Cardiac fibroblast (primary cell): Measurements from ENCODE around the gene MEIOSIN.

Source experiments
- DNase-seq, 2 donors: peaks; one replicate each; pipeline versions ENCODE4 v3.0.0 to v3.0.0-alpha.2; 2010; ENCODE audit warnings: low read depth in 2 of 2
- H3K4me3 ChIP-seq, 2 donors: replicated peaks in 1 of 2; 1 replicate in 1 of 2; 2 replicates in 1 of 2; pipeline ENCODE4 v1.5.1; 2011; ENCODE audit warnings: low read depth in 2 of 2, low read length in 2 of 2, mild to moderate bottlenecking in 2 of 2, moderate library complexity in 1 of 2
- TF ChIP-seq, protein P1 (sequence below): IDR thresholded peaks from one replicate; pipeline ENCODE4 v1.5.1; 2011; ENCODE audit warnings: low read depth, mild to moderate bottlenecking, low read length, inconsistent platforms

The MEIOSIN gene

GRCh38 chr19:45729800-45730290 lies 3.4 kb upstream of the MEIOSIN start:
- peak in 1 of 2 donors; percentile 15 for DNase-seq
- peak overlapping the region; percentile 92 to 94 for H3K4me3 ChIP-seq
- TF ChIP-seq, protein P1, sequence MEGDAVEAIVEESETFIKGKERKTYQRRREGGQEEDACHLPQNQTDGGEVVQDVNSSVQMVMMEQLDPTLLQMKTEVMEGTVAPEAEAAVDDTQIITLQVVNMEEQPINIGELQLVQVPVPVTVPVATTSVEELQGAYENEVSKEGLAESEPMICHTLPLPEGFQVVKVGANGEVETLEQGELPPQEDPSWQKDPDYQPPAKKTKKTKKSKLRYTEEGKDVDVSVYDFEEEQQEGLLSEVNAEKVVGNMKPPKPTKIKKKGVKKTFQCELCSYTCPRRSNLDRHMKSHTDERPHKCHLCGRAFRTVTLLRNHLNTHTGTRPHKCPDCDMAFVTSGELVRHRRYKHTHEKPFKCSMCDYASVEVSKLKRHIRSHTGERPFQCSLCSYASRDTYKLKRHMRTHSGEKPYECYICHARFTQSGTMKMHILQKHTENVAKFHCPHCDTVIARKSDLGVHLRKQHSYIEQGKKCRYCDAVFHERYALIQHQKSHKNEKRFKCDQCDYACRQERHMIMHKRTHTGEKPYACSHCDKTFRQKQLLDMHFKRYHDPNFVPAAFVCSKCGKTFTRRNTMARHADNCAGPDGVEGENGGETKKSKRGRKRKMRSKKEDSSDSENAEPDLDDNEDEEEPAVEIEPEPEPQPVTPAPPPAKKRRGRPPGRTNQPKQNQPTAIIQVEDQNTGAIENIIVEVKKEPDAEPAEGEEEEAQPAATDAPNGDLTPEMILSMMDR = no peak

- peak; percentile 99 to 100 for DNase-seq
- H3K4me3 ChIP-seq = peak within 1 kb of the TSS; percentile 92 to 94
- TF ChIP-seq, protein P1 = no peak
Measured at GRCh38 chr19:45730368-45731288, 2.6 kb upstream of the MEIOSIN start, which contains the start of gene FBXO46. TSS of gene FBXO46 (minus strand) at chr19:45730896. CDS start at chr19:45713495, 17,401 bp downstream.

DNA sequence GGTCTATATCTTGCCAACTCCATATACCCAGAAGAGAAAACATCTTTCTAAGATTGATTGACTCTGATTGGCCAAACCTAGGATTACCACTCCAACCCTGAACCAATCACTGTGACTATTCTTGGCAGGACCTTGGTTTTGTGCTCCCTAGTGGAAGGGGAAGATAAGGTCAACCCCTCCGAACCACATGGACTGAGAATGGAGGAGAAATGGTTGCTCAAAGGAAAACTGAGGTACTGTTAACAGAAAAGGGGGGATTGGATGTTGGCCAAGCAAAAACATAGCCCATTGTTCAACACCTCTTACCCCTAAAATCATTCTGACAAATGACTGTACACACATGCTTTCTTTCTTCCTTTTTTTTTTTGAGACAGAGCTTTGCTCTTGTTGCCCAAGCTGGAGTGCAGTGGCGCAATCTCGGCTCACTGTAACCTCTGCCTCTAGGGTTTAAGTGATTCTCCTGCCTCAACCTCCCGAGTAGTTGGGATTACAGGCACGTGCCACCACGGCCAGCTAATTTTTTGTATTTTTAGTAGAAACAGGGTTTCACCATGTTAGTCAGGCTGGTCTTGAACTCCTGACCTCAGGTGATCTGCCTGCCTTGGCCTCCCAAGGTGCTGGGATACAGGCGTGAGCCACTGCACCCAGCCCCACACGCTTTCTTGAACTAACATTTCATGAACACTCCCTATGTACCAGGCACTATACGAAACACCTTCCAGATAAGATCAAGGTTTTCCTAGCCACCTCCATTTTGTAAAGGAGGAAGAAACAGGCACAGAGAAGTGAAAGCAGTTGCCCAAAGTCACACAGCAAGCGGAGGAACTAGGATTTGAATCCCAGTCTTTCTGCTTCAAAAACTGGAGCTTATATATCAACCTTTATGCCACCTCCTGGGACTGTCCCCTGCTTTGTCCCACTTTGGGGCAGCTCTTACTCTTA lies 6.5 kb downstream of the MEIOSIN start:
- H3K4me3 ChIP-seq = no peak overlapping the region
- TF ChIP-seq, protein P1 = no peak
- peak in 1 of 2 donors; percentile 13 for DNase-seq

GRCh38 chr19:45742969-45743368 lies 9.7 kb downstream of the MEIOSIN start:
- no peak overlapping the region for H3K4me3 ChIP-seq
- DNase-seq = no peak
- TF ChIP-seq, protein P1 = no peak

GRCh38 chr19:45745606-45746005 lies 12.4 kb downstream of the MEIOSIN start:
- DNase-seq = no peak
- no peak overlapping the region for H3K4me3 ChIP-seq
- TF ChIP-seq, protein P1 = no peak

DNA sequence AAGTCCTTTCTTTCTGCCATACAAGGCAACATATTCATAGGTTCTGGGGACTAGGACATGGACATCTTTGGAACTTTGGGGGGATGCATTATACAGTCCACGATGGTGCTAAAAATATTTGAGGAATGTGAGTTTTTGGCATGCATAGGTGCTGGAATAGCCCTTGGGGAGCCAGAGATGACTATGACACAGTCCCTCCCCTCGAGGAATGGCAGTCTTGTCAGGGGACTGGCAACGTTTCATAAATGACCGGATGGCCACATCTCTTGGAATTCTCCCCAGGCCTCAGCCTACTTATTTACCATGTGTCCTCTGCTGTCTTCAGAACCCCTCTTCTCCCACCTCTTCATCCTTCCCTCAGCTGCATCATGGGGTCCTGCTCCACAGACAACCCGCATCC lies 13.6 kb downstream of the MEIOSIN start:
- TF ChIP-seq, protein P1 = no peak

More for the DNA sequence above, 13.6 kb downstream of the MEIOSIN start:
- H3K4me3 ChIP-seq = no peak overlapping the region
- DNase-seq = no peak
